Measurements from ENCODE around the gene CCDC61. TPM values are rescaled to one million over a fixed set of nuclear protein-coding genes. Genes with fewer than 3 reads are reported as not detected.

Gene CCDC61
- total RNA-seq, 1 experiment from 2014 or later = 16.9 TPM

DNA sequence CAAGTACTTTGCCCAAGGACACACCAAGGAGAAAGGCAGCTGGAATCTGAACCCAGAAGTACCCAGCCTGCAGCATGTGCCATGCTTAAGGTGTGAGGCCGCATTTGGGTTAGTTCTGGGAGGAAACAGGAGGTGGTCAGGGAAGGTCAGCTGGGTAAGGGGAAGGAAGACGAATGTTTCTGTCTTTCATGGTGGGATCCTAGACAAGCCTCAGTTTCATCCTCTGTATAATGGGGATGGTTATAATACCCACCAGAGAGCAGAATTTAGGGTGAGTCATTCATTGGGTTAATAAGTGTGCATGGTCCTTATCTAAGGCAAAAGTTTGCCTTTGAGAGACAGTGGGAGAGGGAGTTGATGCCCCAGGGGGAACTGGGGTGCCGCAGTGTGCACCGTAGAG, 3.6 kb downstream of the CCDC61 start:
- TF ChIP-seq CTCF (conservative IDR thresholded peaks at IDR 0.05) = no peak

More for the DNA sequence above, 3.6 kb downstream of the CCDC61 start:
- Histone ChIP-seq H3K4ac (ENCODE audit: low read depth, low read length) (no peak overlapping the region), H3T11ph (ENCODE audit: low read length) (no peak overlapping the region), H3K79me1 (ENCODE audit: insufficient read depth, low read depth, low read length, poor library complexity, severe bottlenecking) (peaks cover 3% of the 10 kb centered on the region), H3K23me2 (ENCODE audit: insufficient read length, low read depth, low read length, poor library complexity, severe bottlenecking) (peaks cover 14% of the 10 kb centered on the region), H2AFZ (ENCODE audit: low read length) (no peak overlapping the region), H4K8ac (replicated peaks; ENCODE audit: insufficient read length, low read depth, low read length) (no peak overlapping the region), H3K27me3 (ENCODE audit: insufficient read depth, low read length) (no peaks in the 10 kb centered on the region), H3K4me1 (ENCODE audit: insufficient read depth, low read length) (no peaks in the 10 kb centered on the region), H4K5ac (ENCODE audit: insufficient read length, low read depth, low read length) (no peak overlapping the region), H3K27ac (ENCODE audit: insufficient read length, low read depth, low read length) (no peak overlapping the region), H2AK5ac (ENCODE audit: insufficient read length, low read length) (no peak overlapping the region), H3K4me2 (ENCODE audit: insufficient read depth, insufficient read length, low read length) (no peak overlapping the region), H3K79me2 (ENCODE audit: insufficient read depth, low read length) (0 out of 2 replicates have a peak, but pooled peaks cover 5% of the 10 kb centered on the region), H3K23ac (ENCODE audit: insufficient read length, low read depth, low read length) (no peak overlapping the region), H4K91ac (ENCODE audit: insufficient read length, low read depth, low read length) (no peak overlapping the region), H2BK20ac (ENCODE audit: low read depth, low read length, poor library complexity, severe bottlenecking) (no peak overlapping the region), H3K9me3 (ENCODE audit: control insufficient read depth, low read depth, low read length) (no peaks in the 10 kb centered on the region), H3K56ac (ENCODE audit: insufficient read length, low read depth, low read length) (no peak overlapping the region), H2BK5ac (ENCODE audit: insufficient read length, low read length) (no peak overlapping the region), H3K18ac (ENCODE audit: insufficient read length, low read depth, low read length) (no peak overlapping the region), H3K9ac (ENCODE audit: extremely low read depth, insufficient read length, low read length) (no peak overlapping the region), H2BK15ac (ENCODE audit: low read depth, low read length) (no peak overlapping the region), H3K14ac (ENCODE audit: insufficient read depth, low read length) (no peak overlapping the region), H2BK12ac (ENCODE audit: insufficient read length, low read depth, low read length) (no peak overlapping the region), H2BK120ac (ENCODE audit: low read depth, low read length, poor library complexity, severe bottlenecking) (no peak overlapping the region), H4K20me1 (ENCODE audit: control insufficient read depth, insufficient read depth, insufficient read length) (no peaks in the 10 kb centered on the region)
- no peak for DNase-seq
- Mint-ChIP-seq H3K27ac (peak overlapping the region in 1 of 3 experiments; percentile 26; a peak in 1 of 7 replicates), H3K4me3 (peak overlapping the region in 1 of 2 experiments; percentile 50; a peak in 2 of 5 replicates), H3K36me3 (ENCODE audit: insufficient read depth in 1 of 3, low read depth in 3 of 3) (peaks cover 6 to 13% (median 8%) of the 10 kb centered on the region in 3 experiments; a peak in 6 of 7 replicates), H3K27me3 (ENCODE audit: low read depth) (peaks cover 2% of the 10 kb centered on the region; the same call in 1 of the 2 replicates), H3K9me3 (no peaks in the 10 kb centered on the region; a peak in 2 of 5 replicates), H3K4me1 (peaks cover 14 to 38% of the 10 kb centered on the region in 2 experiments)
- WGBS (ENCODE audit: extremely low coverage, insufficient read length, low lambda C conversion rate) = no CpG with 5 or more reads among the region's 4 CpGs
